Parathyroid adenoma (tissue), 2 donors: Measurements from ENCODE around the gene DOCK4.

ENCODE experiments used
- H2AFZ ChIP-seq: fragments of 300-600 bp; sonication (generic); one replicate; pipeline ENCODE4 v1.7.0; 2017; ENCODE audit warnings: antibody characterized with exemption, mild to moderate bottlenecking
- H3K27ac ChIP-seq: fragments of 300-600 bp; sonication (generic); one replicate; pipeline ENCODE4 v1.7.0; 2017
- H3K27me3 ChIP-seq: fragments of 300-600 bp; sonication (generic); one replicate; pipeline ENCODE4 v1.7.0; 2017; ENCODE audit warnings: low read length; ENCODE audit not compliant: control insufficient read depth, insufficient read depth
- H3K36me3 ChIP-seq: fragments of 300-600 bp; sonication (generic); one replicate; pipeline ENCODE4 v1.7.0; 2017; ENCODE audit warnings: low read length; ENCODE audit not compliant: control insufficient read depth, insufficient read depth
- H3K4me1 ChIP-seq: fragments of 300-600 bp; sonication (generic); one replicate; pipeline ENCODE4 v1.7.0; 2017; ENCODE audit warnings: control low read depth
- H3K4me2 ChIP-seq: fragments of 300-600 bp; sonication (generic); one replicate; pipeline ENCODE4 v1.7.0; 2017; ENCODE audit warnings: low read length
- H3K4me3 ChIP-seq: fragments of 300-600 bp; sonication (generic); one replicate; pipeline ENCODE4 v1.7.0; 2017; ENCODE audit warnings: low read depth, low read length
- H3K79me2 ChIP-seq: fragments of 300-600 bp; sonication (generic); one replicate; pipeline ENCODE4 v1.7.0; 2017; ENCODE audit warnings: control low read depth
- H3K9ac ChIP-seq: fragments of 300-600 bp; sonication (generic); one replicate; pipeline ENCODE4 v1.7.0; 2017; ENCODE audit warnings: mild to moderate bottlenecking
- H3K9me3 ChIP-seq: fragments of 300-600 bp; sonication (generic); one replicate; pipeline ENCODE4 v1.7.0; 2017; ENCODE audit warnings: low read length; ENCODE audit not compliant: control insufficient read depth
- CTCF ChIP-seq: fragments of 300-600 bp; sonication (generic); IDR thresholded peaks from one replicate; pipeline ENCODE4 v1.7.0; 2017; ENCODE audit warnings: antibody characterized with exemption, mild to moderate bottlenecking
- donor health status: primary hyperparathyroidism.

Gene DOCK4

GRCh38 chr7:112232212-112232978 lies 26.2 kb upstream of the DOCK4 start:
- no peaks in the 10 kb centered on the region for H3K4me1 ChIP-seq
- H2AFZ ChIP-seq: no peak overlapping the region
- H3K36me3 ChIP-seq: no peaks in the 10 kb centered on the region
- H3K4me3 ChIP-seq: no peak overlapping the region
- no peaks in the 10 kb centered on the region for H3K9me3 ChIP-seq
- H3K4me2 ChIP-seq: no peak overlapping the region
- no peak for TF ChIP-seq CTCF
- no peak overlapping the region for H3K27ac ChIP-seq
- H3K9ac ChIP-seq: no peak overlapping the region
- H3K27me3 ChIP-seq: no peaks in the 10 kb centered on the region
- peaks cover 11% of the 10 kb centered on the region for H3K79me2 ChIP-seq

- H3K36me3 ChIP-seq: no peaks in the 10 kb centered on the region
- H3K27me3 ChIP-seq: no peaks in the 10 kb centered on the region
- no peak overlapping the region for H3K9ac ChIP-seq
- H3K4me3 ChIP-seq: no peak overlapping the region
- H3K9me3 ChIP-seq: no peaks in the 10 kb centered on the region
- H3K4me1 ChIP-seq: no peaks in the 10 kb centered on the region
- peaks cover 15% of the 10 kb centered on the region for H3K79me2 ChIP-seq
- no peak overlapping the region for H3K4me2 ChIP-seq
- TF ChIP-seq CTCF: no peak
- no peak overlapping the region for H2AFZ ChIP-seq
- no peak overlapping the region for H3K27ac ChIP-seq
Measured at GRCh38 chr7:112228632-112229031, 22.4 kb upstream of the DOCK4 start.

GRCh38 chr7:112226701-112227276 lies 20.6 kb upstream of the DOCK4 start:
- Histone ChIP-seq H3K9ac (no peak overlapping the region), H3K36me3 (no peaks in the 10 kb centered on the region), H2AFZ (no peak overlapping the region), H3K4me3 (no peak overlapping the region), H3K9me3 (no peaks in the 10 kb centered on the region), H3K4me2 (no peak overlapping the region), H3K79me2 (peaks cover 14% of the 10 kb centered on the region), H3K4me1 (no peaks in the 10 kb centered on the region), H3K27ac (no peak overlapping the region), H3K27me3 (no peaks in the 10 kb centered on the region)
- no peak for TF ChIP-seq CTCF

- Histone ChIP-seq H3K79me2 (peaks cover 15% of the 10 kb centered on the region), H3K9me3 (no peaks in the 10 kb centered on the region), H3K4me1 (no peaks in the 10 kb centered on the region), H3K9ac (no peak overlapping the region), H3K27ac (no peak overlapping the region), H3K36me3 (no peaks in the 10 kb centered on the region), H2AFZ (no peak overlapping the region), H3K27me3 (no peaks in the 10 kb centered on the region), H3K4me3 (no peak overlapping the region), H3K4me2 (no peak overlapping the region)
- no peak for TF ChIP-seq CTCF
Measured at GRCh38 chr7:112225006-112225405, 18.8 kb upstream of the DOCK4 start.

GRCh38 chr7:112224186-112224585 lies 18.0 kb upstream of the DOCK4 start:
- H3K36me3 ChIP-seq: no peaks in the 10 kb centered on the region
- H3K4me1 ChIP-seq: no peaks in the 10 kb centered on the region
- no peak overlapping the region for H3K27ac ChIP-seq
- H3K79me2 ChIP-seq: peaks cover 15% of the 10 kb centered on the region
- no peaks in the 10 kb centered on the region for H3K27me3 ChIP-seq
- no peaks in the 10 kb centered on the region for H3K9me3 ChIP-seq
- H3K4me2 ChIP-seq: no peak overlapping the region
- H2AFZ ChIP-seq: no peak overlapping the region
- TF ChIP-seq CTCF: no peak
- no peak overlapping the region for H3K4me3 ChIP-seq
- H3K9ac ChIP-seq: no peak overlapping the region
